K562 (cell line): ENCODE measurements around the gene FEN1. TPM values are rescaled to one million over a fixed set of nuclear protein-coding genes. Genes with fewer than 3 reads are reported as not detected.
A peak's percentile ranks its signal among the peaks of the same experiment; 100 is the strongest.

Experiments used
- BCOR ChIP-seq: fragments of 450-650 bp; IDR thresholded peaks from 2 replicates; pipeline ENCODE4 v1.6.1; 2016
- CREB3L1 ChIP-seq: fragments of 450-650 bp; IDR thresholded peaks from 2 replicates; pipeline ENCODE4 v1.6.1; 2014; ENCODE audit warnings: low read depth, mild to moderate bottlenecking, moderate library complexity, borderline replicate concordance
- CTBP1 ChIP-seq: fragments of 450-650 bp; IDR thresholded peaks from 2 replicates; pipeline ENCODE4 v1.6.1; 2016; ENCODE audit warnings: borderline replicate concordance
- CXXC5 ChIP-seq: fragments of 250-450 bp; sonication (Bioruptor Pico); IDR thresholded peaks from 2 replicates; pipeline ENCODE4 v1.8.0; 2022; ENCODE audit warnings: inconsistent platforms, mild to moderate bottlenecking, moderate library complexity
- DPF2 ChIP-seq: fragments of 450-650 bp; IDR thresholded peaks from 2 replicates; pipeline ENCODE4 v1.6.1; 2016
- ESRRA ChIP-seq: fragments of 450-650 bp; IDR thresholded peaks from 2 replicates; pipeline ENCODE4 v1.6.1; 2014; ENCODE audit warnings: low read depth, mild to moderate bottlenecking, moderate library complexity, borderline replicate concordance
- JUND ChIP-seq, 2 experiments: IDR thresholded peaks; 2 replicates in 1 of 2; 3 replicates in 1 of 2; pipeline ENCODE4 v1.6.1; 2011; ENCODE audit warnings: borderline replicate concordance in 2 of 2, low read depth in 2 of 2, low read length in 2 of 2, improper control_type of control experiment in 1 of 2, missing biosample characterization in 1 of 2, missing genetic modification characterization in 1 of 2, missing genetic modification reagents in 1 of 2
- KDM4B ChIP-seq, 2 experiments: fragments of 450-650 bp in 1 of 2; sonication (generic) in 1 of 2; IDR thresholded peaks; 2 replicates each; pipeline ENCODE4 v1.6.1; 2016 to 2017; ENCODE audit warnings: borderline replicate concordance in 2 of 2, antibody characterized with exemption in 1 of 2, low read depth in 1 of 2, mild to moderate bottlenecking in 1 of 2
- LEF1 ChIP-seq: fragments of 450-650 bp; IDR thresholded peaks from 2 replicates; pipeline ENCODE4 v1.6.1; 2016; ENCODE audit warnings: mild to moderate bottlenecking
- MTA3 ChIP-seq: fragments of 450-650 bp; formaldehyde crosslinking; IDR thresholded peaks from 2 replicates; pipeline ENCODE4 v1.6.1; 2017; ENCODE audit warnings: mild to moderate bottlenecking, borderline replicate concordance
- SMARCE1 ChIP-seq: fragments of 450-650 bp; IDR thresholded peaks from 2 replicates; pipeline ENCODE4 v1.7.1; 2016; ENCODE audit warnings: mild to moderate bottlenecking
- TAF1 ChIP-seq: IDR thresholded peaks from 2 replicates; pipeline ENCODE4 v1.6.1; 2011; ENCODE audit warnings: mild to moderate bottlenecking, low read length, moderate library complexity; ENCODE audit not compliant: insufficient read depth, control insufficient read depth, severe bottlenecking; ENCODE audit errors: extremely low read depth
- TAL1 ChIP-seq: fragments of 450-650 bp; IDR thresholded peaks from 2 replicates; pipeline ENCODE4 v1.6.1; 2016; ENCODE audit warnings: mild to moderate bottlenecking
- TEAD4 ChIP-seq, 2 experiments: sonication (generic) in 1 of 2; formaldehyde crosslinking in 1 of 2; IDR thresholded peaks; 2 replicates each; pipeline versions ENCODE4 v1.6.1 to v1.8.0; 2012 to 2022; ENCODE audit warnings: borderline replicate concordance in 1 of 2, inconsistent platforms in 1 of 2, low read length in 1 of 2, mild to moderate bottlenecking in 1 of 2, missing genetic modification reagents in 1 of 2
- VEZF1 ChIP-seq: fragments of 200-800 bp; sonication (Bioruptor generic); IDR thresholded peaks from 2 replicates; pipeline ENCODE4 v1.6.1; 2017; ENCODE audit warnings: missing genetic modification characterization, missing compliant biosample characterization
- YY1 ChIP-seq, 3 experiments: IDR thresholded peaks; 2 replicates each; pipeline ENCODE4 v1.6.1; 2011; ENCODE audit warnings: low read length in 2 of 3, mild to moderate bottlenecking in 2 of 3, moderate library complexity in 2 of 3, borderline replicate concordance in 1 of 3, control low read depth in 1 of 3, low read depth in 1 of 3; ENCODE audit not compliant: insufficient read depth in 3 of 3, insufficient replicate concordance in 2 of 3, control insufficient read depth in 1 of 3, insufficient read length in 1 of 3; ENCODE audit errors: extremely low read depth in 1 of 3
- ZBTB12 ChIP-seq: fragments of 250-450 bp; sonication (Bioruptor Pico); IDR thresholded peaks from 2 replicates; pipeline ENCODE4 v1.4.0; 2020
- ZFP36 ChIP-seq: fragments of 150-350 bp; IDR thresholded peaks from 2 replicates; pipeline ENCODE4 v1.6.1; 2018; ENCODE audit warnings: low read length, low read depth; ENCODE audit not compliant: partially characterized antibody
- ZNF384 ChIP-seq: IDR thresholded peaks from 2 replicates; pipeline ENCODE4 v1.6.1; 2012; ENCODE audit warnings: low read depth, low read length, improper control_type of control experiment
- ZNF408 ChIP-seq: fragments of 250-450 bp; sonication (Bioruptor Pico); IDR thresholded peaks from 2 replicates; pipeline ENCODE4 v1.4.0; 2020; ENCODE audit warnings: low read depth, mild to moderate bottlenecking, moderate library complexity
- ZNF583 ChIP-seq: fragments of 250-450 bp; sonication (Bioruptor Pico); IDR thresholded peaks from 2 replicates; pipeline ENCODE4 v1.4.0; 2020
- polyA plus RNA-seq, 8 experiments: library from polyadenylated mRNA; depleted of rRNA in 4 of 8; stranded (reverse) in 5 of 8; unstranded in 3 of 8; fragments of >200 nt; fragmentation: Nextera tagmentation in 2 of 8; fragmentation: Illumina TruSeq in 1 of 8; extraction: Ambion mirVana in 2 of 8; extraction: Trizol in 1 of 8; gene quantifications; 2 replicates each; pipeline versions ENCODE4 v1.2.1 to v1.2.3, GENCODE V29; 2011 to 2014; ENCODE audit warnings: inconsistent platforms in 1 of 8, missing spikeins in 1 of 8
- total RNA-seq, 7 experiments: library from RNA; depleted of rRNA in 6 of 7; stranded (reverse); fragments of >200 nt in 6 of 7; fragmentation: Illumina TruSeq in 2 of 7; extraction: Trizol in 2 of 7; gene quantifications; 2 replicates each; pipeline versions ENCODE4 v1.2.1 to v1.2.3, GENCODE V29; 2011 to 2021; ENCODE audit warnings: low replicate concordance in 1 of 7

Gene FEN1
- total and polyA plus RNA-seq, 9 of the 15 experiments (the other 6 are each of a cell fraction or from before 2014, with no cell fraction given) = 58.1 to 156 (median 137) TPM

- TF ChIP-seq JUND (IDR thresholded peaks at IDR 0.05; ENCODE audit: borderline replicate concordance, low read depth, low read length) = peak; percentile 34; the same call in 1 of the 2 replicates
- no peak; the same call in 2 of the 3 replicates for TF ChIP-seq JUND (tag; IDR thresholded peaks at IDR 0.05; ENCODE audit: borderline replicate concordance, low read depth, low read length)
- peak; percentile 98 for TF ChIP-seq VEZF1 (CRISPR knock-in tag)
- peak in 1 of 3 experiments; percentile 10 for TF ChIP-seq YY1 (IDR thresholded peaks at IDR 0.05; ENCODE audit: borderline replicate concordance in 1 of 3, control insufficient read depth in 1 of 3, extremely low read depth in 1 of 3, insufficient read depth in 3 of 3, insufficient read length in 1 of 3, insufficient replicate concordance in 2 of 3, low read depth in 1 of 3, low read length in 2 of 3)
- 0 out of 2 replicates have a peak, but pooled peaks have one; percentile 11 for TF ChIP-seq ZNF384
- TF ChIP-seq KDM4B (IDR thresholded peaks at IDR 0.05; ENCODE audit: borderline replicate concordance in 2 of 2, low read depth in 1 of 2) = peak in 1 of 2 experiments; percentile 43; a peak in 1 of 4 replicates
- TF ChIP-seq CTBP1 = peak; percentile 39; the same call in 1 of the 2 replicates
- TF ChIP-seq ZNF408 = no peak
- TF ChIP-seq BCOR = 0 out of 2 replicates have a peak, but pooled peaks have one; percentile 30
- peak; percentile 97 for TF ChIP-seq LEF1
- 0 out of 2 replicates have a peak, but pooled peaks have one; percentile 32 for TF ChIP-seq MTA3
- peak; percentile 74; the same call in 1 of the 2 replicates for TF ChIP-seq DPF2
- TF ChIP-seq ZFP36 = peak; percentile 33
- TF ChIP-seq ESRRA = peak; percentile 86; the same call in 1 of the 2 replicates
- no peak for TF ChIP-seq ZNF583 (CRISPR knock-in tag)
- TF ChIP-seq TAF1 = peak; percentile 36
- TF ChIP-seq ZBTB12 = 0 out of 2 replicates have a peak, but pooled peaks have one; percentile 26
- TF ChIP-seq CXXC5 = peak; percentile 64
- TF ChIP-seq CREB3L1 = 0 out of 2 replicates have a peak, but pooled peaks have one; percentile 29
- TF ChIP-seq SMARCE1 = peak; percentile 81
- peak; percentile 65 for TF ChIP-seq TAL1
- TF ChIP-seq TEAD4 (IDR thresholded peaks at IDR 0.05; ENCODE audit: low read length) = peak; percentile 61
- no peak for TF ChIP-seq TEAD4 (CRISPR knock-in tag; IDR thresholded peaks at IDR 0.05; ENCODE audit: borderline replicate concordance)
These were observed 43.0 kb upstream of the FEN1 start (continued) for GRCh38 chr11:61749591-61750217.
